ENCODE results near the gene TRIM51.
"Not testable (repeated sequence)": the region's sequence is repeated elsewhere in the genome, so short reads cannot be mapped to it uniquely, and the experiment has no call there.

The TRIM51 gene

DNA sequence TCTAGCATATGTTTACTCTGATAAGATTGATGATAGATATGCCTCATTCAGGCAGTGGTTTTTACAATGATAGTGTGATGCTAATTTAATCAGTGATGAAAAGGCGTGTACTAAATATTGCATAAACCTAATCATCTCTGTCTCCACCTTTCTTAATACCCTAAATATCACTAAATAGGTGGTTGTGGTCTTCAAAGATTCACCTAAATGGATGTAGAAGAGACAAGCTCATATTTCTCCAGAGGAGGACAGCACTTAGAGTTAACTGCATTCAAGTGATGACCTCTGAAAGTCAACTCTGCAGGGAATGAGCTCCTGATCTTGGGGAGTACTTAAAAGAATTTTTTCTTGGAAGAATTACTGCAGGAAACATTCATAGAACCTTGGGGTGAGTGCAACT is at the start of gene TRIM51:
Gene TRIM51 (plus strand): TSS at position 301 of the 400 bp plus-strand sequence. CDS start 2,132 bp downstream, outside the sequence.
- H3K36me3 ChIP-seq; H3K27ac ChIP-seq; H3K4me1 ChIP-seq (ENCODE audit: control insufficient read depth in 1 of 2, insufficient read depth in 1 of 2, low read depth in 1 of 2, low read length in 1 of 2); H3K9me3 ChIP-seq; H3K4me3 ChIP-seq (ENCODE audit: low read depth in 1 of 2, low read length in 1 of 2); H3K27me3 ChIP-seq: not testable (repeated sequence)

- no peaks in the 10 kb centered on the region for H3K27me3 ChIP-seq
- no peaks in the 10 kb centered on the region for H3K36me3 ChIP-seq
- H3K27ac ChIP-seq = no peak within 1 kb of the TSS
- no peak within 1 kb of the TSS for H3K4me3 ChIP-seq (ENCODE audit: low read depth in 1 of 2, low read length in 1 of 2)
- no peaks in the 10 kb centered on the region for H3K9me3 ChIP-seq
- TF ChIP-seq, protein P1, sequence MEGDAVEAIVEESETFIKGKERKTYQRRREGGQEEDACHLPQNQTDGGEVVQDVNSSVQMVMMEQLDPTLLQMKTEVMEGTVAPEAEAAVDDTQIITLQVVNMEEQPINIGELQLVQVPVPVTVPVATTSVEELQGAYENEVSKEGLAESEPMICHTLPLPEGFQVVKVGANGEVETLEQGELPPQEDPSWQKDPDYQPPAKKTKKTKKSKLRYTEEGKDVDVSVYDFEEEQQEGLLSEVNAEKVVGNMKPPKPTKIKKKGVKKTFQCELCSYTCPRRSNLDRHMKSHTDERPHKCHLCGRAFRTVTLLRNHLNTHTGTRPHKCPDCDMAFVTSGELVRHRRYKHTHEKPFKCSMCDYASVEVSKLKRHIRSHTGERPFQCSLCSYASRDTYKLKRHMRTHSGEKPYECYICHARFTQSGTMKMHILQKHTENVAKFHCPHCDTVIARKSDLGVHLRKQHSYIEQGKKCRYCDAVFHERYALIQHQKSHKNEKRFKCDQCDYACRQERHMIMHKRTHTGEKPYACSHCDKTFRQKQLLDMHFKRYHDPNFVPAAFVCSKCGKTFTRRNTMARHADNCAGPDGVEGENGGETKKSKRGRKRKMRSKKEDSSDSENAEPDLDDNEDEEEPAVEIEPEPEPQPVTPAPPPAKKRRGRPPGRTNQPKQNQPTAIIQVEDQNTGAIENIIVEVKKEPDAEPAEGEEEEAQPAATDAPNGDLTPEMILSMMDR (IDR thresholded peaks at IDR 0.05) = no peak
- no peaks in the 10 kb centered on the region for H3K4me1 ChIP-seq (ENCODE audit: control insufficient read depth in 1 of 2, insufficient read depth in 1 of 2, low read depth in 1 of 2, low read length in 1 of 2)
Measured at GRCh38 chr11:55838452-55838851, 44.6 kb upstream of the TRIM51 start, which contains the start of gene OR5D16. Gene OR5D16 (plus strand): TSS chr11:55838752. CDS start chr11:55838752, 0 bp downstream.

DNA sequence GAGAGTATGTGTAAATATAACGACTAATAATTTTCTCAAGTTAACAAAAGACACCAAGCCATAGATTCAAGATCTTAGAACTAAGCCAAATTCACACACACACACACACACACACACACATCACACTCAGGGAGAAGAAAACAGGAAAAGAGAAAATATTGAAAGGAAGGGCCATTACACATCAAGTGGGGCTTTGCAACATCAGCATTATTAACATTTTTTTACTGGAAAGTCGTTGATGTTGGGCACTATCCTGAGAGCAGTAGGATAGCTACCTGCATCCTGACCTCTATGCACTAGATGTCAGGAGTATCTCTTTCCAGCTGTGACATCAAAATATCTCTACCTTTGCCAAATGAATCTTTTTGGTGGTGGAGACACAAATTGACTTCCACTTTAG is 35.6 kb upstream of the TRIM51 start:
- Histone ChIP-seq H3K4me3 (ENCODE audit: low read depth in 1 of 2, low read length in 1 of 2) (no peak overlapping the region), H3K27ac (no peak overlapping the region), H3K4me1 (ENCODE audit: control insufficient read depth in 1 of 2, insufficient read depth in 1 of 2, low read depth in 1 of 2, low read length in 1 of 2) (no peaks in the 10 kb centered on the region), H3K36me3 (no peaks in the 10 kb centered on the region), H3K27me3 (no peaks in the 10 kb centered on the region), H3K9me3 (no peaks in the 10 kb centered on the region)
- TF ChIP-seq, protein P1 (IDR thresholded peaks at IDR 0.05) = no peak

GRCh38 chr11:55849037-55849436 is 34.1 kb upstream of the TRIM51 start:
- H3K36me3 ChIP-seq = no peaks in the 10 kb centered on the region
- TF ChIP-seq, protein P1 (IDR thresholded peaks at IDR 0.05) = no peak
- H3K9me3 ChIP-seq = no peaks in the 10 kb centered on the region
- H3K27me3 ChIP-seq = no peaks in the 10 kb centered on the region
- no peak overlapping the region for H3K27ac ChIP-seq
- no peaks in the 10 kb centered on the region for H3K4me1 ChIP-seq (ENCODE audit: control insufficient read depth in 1 of 2, insufficient read depth in 1 of 2, low read depth in 1 of 2, low read length in 1 of 2)
- H3K4me3 ChIP-seq (ENCODE audit: low read depth in 1 of 2, low read length in 1 of 2) = no peak overlapping the region

DNA sequence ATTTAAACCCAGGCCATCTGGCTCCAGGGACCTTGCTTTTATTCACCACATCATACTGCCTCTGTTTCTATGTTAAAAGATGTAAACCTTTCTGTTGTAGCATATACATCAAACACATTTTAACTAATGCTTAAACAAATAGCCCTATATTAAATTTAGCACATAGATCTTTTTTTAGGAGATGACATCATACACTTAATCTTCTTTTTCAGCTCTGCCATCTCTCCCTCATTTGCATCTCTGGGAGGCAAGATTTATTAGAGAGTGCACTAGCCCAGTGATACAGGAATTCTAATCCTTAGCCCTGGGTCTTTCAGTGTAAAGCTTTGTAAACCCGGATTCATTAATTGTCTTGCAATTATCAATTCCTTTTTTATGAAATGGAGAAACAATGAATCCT is 31.0 kb upstream of the TRIM51 start:
- Histone ChIP-seq H3K9me3 (no peaks in the 10 kb centered on the region), H3K27ac (no peak overlapping the region), H3K4me3 (ENCODE audit: low read depth in 1 of 2, low read length in 1 of 2) (no peak overlapping the region), H3K36me3 (no peaks in the 10 kb centered on the region), H3K4me1 (ENCODE audit: control insufficient read depth in 1 of 2, insufficient read depth in 1 of 2, low read depth in 1 of 2, low read length in 1 of 2) (no peaks in the 10 kb centered on the region), H3K27me3 (no peaks in the 10 kb centered on the region)
- TF ChIP-seq, protein P1 (IDR thresholded peaks at IDR 0.05) = no peak

GRCh38 chr11:55854704-55855103 is 28.4 kb upstream of the TRIM51 start:
- Histone ChIP-seq H3K4me1 (ENCODE audit: control insufficient read depth in 1 of 2, insufficient read depth in 1 of 2, low read depth in 1 of 2, low read length in 1 of 2) (no peaks in the 10 kb centered on the region), H3K36me3 (no peaks in the 10 kb centered on the region), H3K27me3 (no peaks in the 10 kb centered on the region), H3K9me3 (no peaks in the 10 kb centered on the region), H3K27ac (no peak overlapping the region), H3K4me3 (ENCODE audit: low read depth in 1 of 2, low read length in 1 of 2) (no peak overlapping the region)
- TF ChIP-seq, protein P1 (IDR thresholded peaks at IDR 0.05) = no peak

- H3K36me3 ChIP-seq, H3K27ac ChIP-seq, H3K9me3 ChIP-seq: not testable (repeated sequence)
Measured at GRCh38 chr11:55867354-55867753, 15.7 kb upstream of the TRIM51 start.

DNA sequence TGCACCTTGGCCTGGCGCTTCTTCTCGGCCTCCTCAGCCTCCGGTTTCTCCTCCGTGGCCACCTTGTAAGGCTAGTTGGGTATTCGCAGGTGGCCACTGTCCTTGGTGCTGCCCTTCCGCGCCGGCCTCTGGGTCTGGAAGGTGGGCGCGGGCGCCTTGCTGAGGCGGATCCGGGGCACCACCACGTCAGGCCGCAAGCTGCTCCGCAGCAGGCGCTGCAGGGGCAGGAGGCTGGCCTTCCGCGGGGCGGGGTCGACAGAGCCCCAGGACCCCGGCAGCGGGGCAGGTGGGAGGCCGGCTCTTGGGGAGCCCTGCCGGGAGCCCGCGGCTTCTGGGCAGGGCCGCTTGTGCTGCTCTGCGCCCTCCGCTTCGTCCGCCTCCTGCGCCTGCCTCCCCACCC is 10.4 kb upstream of the TRIM51 start:
- H3K27me3 ChIP-seq; H3K27ac ChIP-seq; H3K9me3 ChIP-seq; H3K4me1 ChIP-seq (ENCODE audit: control insufficient read depth in 1 of 2, insufficient read depth in 1 of 2, low read depth in 1 of 2, low read length in 1 of 2); H3K4me3 ChIP-seq (ENCODE audit: low read depth in 1 of 2, low read length in 1 of 2); H3K36me3 ChIP-seq: not testable (repeated sequence)

More at GRCh38 chr11:55867354-55867753, 15.7 kb upstream of the TRIM51 start:
- not testable (repeated sequence) for H3K4me1 ChIP-seq (ENCODE audit: control insufficient read depth in 1 of 2, insufficient read depth in 1 of 2, low read depth in 1 of 2, low read length in 1 of 2); H3K4me3 ChIP-seq (ENCODE audit: low read depth in 1 of 2, low read length in 1 of 2); H3K27me3 ChIP-seq

DNA sequence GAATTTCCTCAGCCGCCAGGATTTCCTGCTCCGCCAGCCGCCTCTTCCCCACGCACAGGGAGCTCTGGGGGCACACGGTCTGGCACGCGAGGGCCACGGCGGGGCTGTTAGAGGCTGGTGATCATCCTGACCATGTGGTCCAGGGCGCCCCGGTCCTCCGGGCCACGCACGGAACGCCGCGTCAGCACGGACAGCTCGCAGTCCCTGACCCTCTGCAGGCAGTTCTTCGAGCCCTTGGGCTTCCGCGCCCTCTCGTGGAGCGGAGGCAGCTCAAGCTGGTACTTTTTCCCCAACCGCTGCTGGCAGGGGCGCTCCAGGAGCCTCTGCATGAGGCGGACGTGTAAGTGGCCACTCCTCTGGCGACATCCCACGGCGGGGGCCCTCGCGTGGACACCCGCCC is 10.0 kb upstream of the TRIM51 start:
- not testable (repeated sequence) for H3K4me1 ChIP-seq (ENCODE audit: control insufficient read depth in 1 of 2, insufficient read depth in 1 of 2, low read depth in 1 of 2, low read length in 1 of 2); H3K4me3 ChIP-seq (ENCODE audit: low read depth in 1 of 2, low read length in 1 of 2); H3K27ac ChIP-seq; H3K36me3 ChIP-seq; H3K9me3 ChIP-seq; H3K27me3 ChIP-seq
